Adrenal gland (tissue), 12 donors: ENCODE measurements around the gene ATP9B. TPM values are rescaled to one million over a fixed set of nuclear protein-coding genes. Genes with fewer than 3 reads are reported as not detected.
"Not testable (repeated sequence)": the region's sequence is repeated elsewhere in the genome, so short reads cannot be mapped to it uniquely, and the experiment has no call there.

ENCODE experiments used
- DNase-seq, 7 donors: peaks; one replicate each; pipeline ENCODE4 v3.0.0-alpha.2; 2019 to 2020
- H3K27ac ChIP-seq, 5 donors: fragments of 200-600 bp; sonication (generic) in 4 of 5; 1 replicate in 3 of 5; 2 replicates in 2 of 5; pipeline versions ENCODE4 v1.5.1 to v1.8.0; 2016 to 2020; ENCODE audit warnings: mild to moderate bottlenecking in 1 of 5
- H3K27me3 ChIP-seq: fragments of 200-600 bp; 2 replicates; pipeline ENCODE4 v1.8.0; 2021
- H3K36me3 ChIP-seq, 2 donors: fragments of 200-600 bp; replicated peaks in 1 of 2; 1 replicate in 1 of 2; 2 replicates in 1 of 2; pipeline versions ENCODE4 v1.5.1 to v1.8.0; 2018 to 2022
- H3K4me1 ChIP-seq, 2 donors: fragments of 200-600 bp; replicated peaks in 1 of 2; 1 replicate in 1 of 2; 2 replicates in 1 of 2; pipeline versions ENCODE4 v1.5.1 to v1.8.0; 2018 to 2021
- H3K4me3 ChIP-seq, 4 donors: fragments of 200-600 bp; sonication (generic) in 3 of 4; one replicate each; pipeline ENCODE4 v1.5.1; 2016 to 2018
- H3K9me3 ChIP-seq, 3 donors: fragments of 200-600 bp; sonication (generic) in 1 of 3; replicated peaks in 1 of 3; 1 replicate in 2 of 3; 2 replicates in 1 of 3; pipeline versions ENCODE4 v1.5.1 to v1.8.0; 2016 to 2021
- CTCF ChIP-seq, 6 experiments: fragments of 450-650 bp in 4 of 6; fragments of 200-600 bp in 2 of 6; sonication (generic) in 1 of 6; IDR thresholded peaks; 1 replicate in 5 of 6; 2 replicates in 1 of 6; pipeline versions ENCODE4 v1.5.1 to v1.8.0; 2016 to 2021; ENCODE audit warnings: antibody characterized with exemption in 6 of 6, mild to moderate bottlenecking in 2 of 6, moderate library complexity in 1 of 6
- POLR2A ChIP-seq, 2 donors: fragments of 450-650 bp; IDR thresholded peaks; one replicate each; pipeline ENCODE4 v1.6.1; 2017; ENCODE audit warnings: antibody characterized with exemption in 2 of 2, mild to moderate bottlenecking in 2 of 2, moderate library complexity in 1 of 2
- WGBS, 4 donors: extraction: QIAGEN DNeasy Blood & Tissue Kit in 2 of 4; methylation state at CpG; one replicate each; pipeline versions ENCODE4 v1.1.5 to v1.1.7; 2013 to 2017; 5-methylcytosine and 5-hydroxymethylcytosine counted together
- intact Hi-C, 2 donors: fragments of 100-400 bp; cut with DNase I; formaldehyde crosslinking; loops; one replicate each; pipeline versions ENCODE4 v1.14.1 to v1.15.0; 2022 to 2023
- polyA plus RNA-seq, 3 donors: library from polyadenylated mRNA; stranded (reverse); fragments of 200-250 nt in 2 of 3; fragments of 350-450 nt in 1 of 3; fragmentation: Illumina TruSeq in 1 of 3; extraction: RNeasy Lipid Tissue Mini Kit (QIAGEN cat#74804) in 1 of 3; gene quantifications; one replicate each; pipeline ENCODE4 v1.2.3, GENCODE V29; 2013 to 2014
- total RNA-seq, 9 donors: library from RNA; depleted of rRNA in 4 of 9; stranded (reverse); fragments of >200 nt in 4 of 9; fragments of 120-200 nt in 1 of 9; fragmentation: NEBNext Ultra II Directional in 1 of 9; extraction: Animal tissue kit (Norgen Biotek cat#: 25700) in 1 of 9; gene quantifications; one replicate each; pipeline versions ENCODE4 v1.1.0 to v1.2.4, GENCODE V29; 2013 to 2023
- donor health status: healthy with polysubstance abuse.
- donor health status: Bipolar disorder and iron deficiency.
- donor health status: DM: yes; HTN: yes; CAD: no.
- donor health status: DM: no; HTN: no; CAD: no.
- donor health status: DM: no; HTN: no; CAD: no.
- donor health status: DM: yes; HTN: yes; CAD: no.

Gene ATP9B
- total and polyA plus RNA-seq, 12 donors = 16.3 to 36.0 (median 27.7) TPM

GRCh38 chr18:79077181-79077580 lies 8.0 kb downstream of the ATP9B start:
- Histone ChIP-seq H3K27ac (no peak overlapping the region), H3K4me1 (no peaks in the 10 kb centered on the region), H3K36me3 (no peaks in the 10 kb centered on the region), H3K4me3 (no peak overlapping the region), H3K27me3 (no peaks in the 10 kb centered on the region), H3K9me3 (no peaks in the 10 kb centered on the region)
- DNase-seq = no peak
- intact Hi-C loops = loop anchor here in 1 of 2 donors (10.0 kb wide), 1 partner anchor 98 kb away; no protein-coding TSS in a partner anchor
- no peak for TF ChIP-seq CTCF (IDR thresholded peaks at IDR 0.05)
- TF ChIP-seq POLR2A (IDR thresholded peaks at IDR 0.05) = no peak
- WGBS, 4 donors = 56 to 98% (median 83%) methylated on average over 1 of the region's 1 CpG

DNA sequence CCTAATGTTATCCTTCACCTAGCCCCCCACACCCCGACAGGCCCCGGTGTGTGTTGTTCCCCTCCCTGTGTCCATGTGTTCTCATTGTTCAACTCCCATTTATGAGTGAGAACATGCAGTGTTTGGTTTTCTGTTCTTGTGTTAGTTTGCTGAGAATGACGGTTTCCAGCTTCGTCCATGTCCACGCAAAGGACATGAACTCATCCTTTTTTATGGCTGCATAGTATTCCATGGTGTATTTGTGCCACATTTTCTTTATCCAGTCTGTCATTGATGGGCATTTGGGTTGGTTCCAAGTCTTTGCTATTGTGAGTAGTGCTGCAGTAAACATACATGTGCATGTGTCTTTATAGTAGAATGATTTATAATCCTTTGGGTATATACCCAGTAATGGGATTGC lies 9.6 kb downstream of the ATP9B start:
- not testable (repeated sequence) for H3K27me3 ChIP-seq, H3K9me3 ChIP-seq, H3K4me3 ChIP-seq, H3K27ac ChIP-seq, H3K36me3 ChIP-seq, DNase-seq, H3K4me1 ChIP-seq
- WGBS, 4 donors = 97 to 99% (median 97%) methylated on average over 5 of the region's 5 CpGs
- intact Hi-C loops = loop anchor here in 1 of 2 donors (10.0 kb wide), 1 partner anchor 96 kb away; no protein-coding TSS in a partner anchor

DNA sequence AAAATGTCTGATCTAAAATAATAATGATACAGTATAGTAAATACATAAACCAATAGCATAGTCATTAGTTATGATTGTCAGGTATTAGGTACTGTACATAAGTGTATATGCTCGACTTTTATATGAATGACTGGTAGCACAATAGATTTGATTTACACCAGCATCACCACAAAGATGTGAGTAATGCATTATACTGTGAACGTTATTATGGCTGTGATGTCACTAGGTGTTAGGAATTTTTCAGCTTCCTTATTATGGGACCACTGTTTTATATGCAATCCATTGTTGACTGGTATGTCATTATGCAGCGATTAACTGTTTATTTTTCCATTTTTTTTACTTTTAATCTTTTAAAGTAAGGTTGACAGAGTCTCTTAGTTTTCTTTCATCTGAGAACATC lies 23.7 kb downstream of the ATP9B start:
- Histone ChIP-seq H3K4me3 (no peak overlapping the region), H3K9me3 (no peaks in the 10 kb centered on the region), H3K27me3 (no peaks in the 10 kb centered on the region), H3K36me3 (no peaks in the 10 kb centered on the region), H3K27ac (no peak overlapping the region), H3K4me1 (no peaks in the 10 kb centered on the region)
- WGBS, 4 donors = 64 to 80% (median 68%) methylated on average over 3 of the region's 3 CpGs
- no peak for TF ChIP-seq CTCF (IDR thresholded peaks at IDR 0.05)
- no peak for TF ChIP-seq POLR2A (IDR thresholded peaks at IDR 0.05)
- intact Hi-C loops = no loop called here
- DNase-seq = no peak

- 85 to 99% (median 94%) methylated on average over 3 of the region's 3 CpGs for WGBS, 4 donors
Measured at GRCh38 chr18:79093986-79094385, 24.8 kb downstream of the ATP9B start.

More at GRCh38 chr18:79093986-79094385, 24.8 kb downstream of the ATP9B start:
- intact Hi-C loops = no loop called here
- Histone ChIP-seq H3K27me3 (no peaks in the 10 kb centered on the region), H3K4me3 (no peak overlapping the region), H3K4me1 (no peaks in the 10 kb centered on the region), H3K9me3 (no peaks in the 10 kb centered on the region), H3K36me3 (no peaks in the 10 kb centered on the region), H3K27ac (no peak overlapping the region)
- TF ChIP-seq POLR2A (IDR thresholded peaks at IDR 0.05) (no peak), CTCF (IDR thresholded peaks at IDR 0.05) (no peak)
- DNase-seq = no peak
